Parietal lobe (tissue), 2 donors: ENCODE measurements around the gene LAMA2. TPM values are rescaled to one million over a fixed set of nuclear protein-coding genes. Genes with fewer than 3 reads are reported as not detected.

Source experiments
- small RNA-seq: library from RNA; depleted of rRNA; stranded (forward); fragments of <200 nt; gene quantifications from one replicate; pipeline ENCODE3, GENCODE V24; 2014; ENCODE audit warnings: low replicate concordance
- total RNA-seq: library from RNA; depleted of rRNA; stranded (reverse); fragments of >200 nt; gene quantifications from one replicate; pipeline ENCODE4 v1.2.3, GENCODE V29; 2014

The LAMA2 gene
- 7.2 TPM for total RNA-seq

GRCh38 chr6:128882991-128883611 is at the start of gene LAMA2:
LAMA2 (plus strand) TSS chr6:128883138; CDS start chr6:128883246, 108 bp downstream.

Small RNAs within 50 kb of the gene (small RNA-seq; reads per million reads assigned to genes)
- not detected for gene RNU6-861P
